HG02759 (cell line): ENCODE data around the gene SH3PXD2A.

Experiments used
- ATAC-seq: cut with Tn5 transposase; IDR thresholded peaks from one replicate; pipeline ENCODE4 v1.9.1; 2021; ENCODE audit warnings: mild to moderate bottlenecking, moderate library complexity; ENCODE audit not compliant: unreplicated experiment

SH3PXD2A gene

GRCh38 chr10:103692436-103692951, 162.9 kb downstream of the SH3PXD2A start:
- peak; percentile 57 for ATAC-seq

DNA sequence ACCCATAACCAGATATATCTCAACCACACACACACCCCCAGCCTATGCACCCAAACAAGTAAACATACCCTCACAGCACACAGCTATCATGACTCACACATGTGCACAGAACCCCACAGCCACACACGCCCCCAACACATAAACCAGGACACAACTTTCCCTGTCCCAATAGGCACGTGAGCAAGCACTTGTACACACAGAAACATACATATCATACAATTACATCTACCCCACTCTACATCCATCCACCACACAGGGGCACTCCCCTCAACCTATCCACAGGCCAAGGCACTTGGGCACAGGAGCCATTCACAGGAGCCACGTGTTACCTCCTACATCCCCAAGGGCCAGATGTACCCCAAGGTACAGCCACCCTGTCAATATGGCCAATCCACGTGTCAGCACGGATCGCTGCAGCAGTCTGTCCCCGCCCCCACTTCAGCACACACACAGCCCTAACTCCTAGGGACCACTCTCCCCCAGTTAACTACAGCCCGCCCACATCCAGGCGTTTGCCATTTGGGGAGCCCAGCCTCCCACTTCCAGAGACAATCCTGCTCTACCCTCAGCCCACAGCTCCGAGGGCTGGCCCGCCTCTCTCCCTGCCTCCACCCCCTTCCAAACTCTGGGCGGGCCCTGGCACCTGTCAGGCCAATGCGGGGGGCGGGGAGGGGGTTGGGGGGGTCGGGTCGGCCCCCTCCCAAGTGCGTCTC, 163.5 kb downstream of the SH3PXD2A start:
- peak; percentile 24 for ATAC-seq

GRCh38 chr10:103691267-103691666, 164.1 kb downstream of the SH3PXD2A start:
- no peak for ATAC-seq

GRCh38 chr10:103690281-103690680, 165.1 kb downstream of the SH3PXD2A start:
- ATAC-seq: no peak

DNA sequence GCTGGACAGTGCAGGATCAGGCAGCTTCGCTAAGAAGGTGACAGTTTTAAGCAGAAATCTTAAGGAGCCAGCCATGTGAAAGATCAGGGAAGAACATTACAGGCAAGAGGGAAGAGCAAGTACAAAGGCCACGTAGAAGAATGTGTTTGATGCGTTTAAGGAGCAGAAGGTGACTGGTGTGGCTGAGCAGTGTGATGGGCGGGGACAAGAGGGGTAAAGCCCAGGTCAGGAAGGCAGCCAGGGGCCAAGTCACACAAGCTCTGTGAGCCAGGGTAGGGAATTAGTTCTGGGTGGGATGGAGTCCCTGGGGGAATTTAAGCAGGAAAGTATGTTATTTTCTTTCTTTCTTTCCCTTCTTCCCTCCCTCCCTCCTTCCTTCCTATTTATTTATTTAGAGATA, 166.9 kb downstream of the SH3PXD2A start:
- no peak for ATAC-seq

- ATAC-seq: no peak
Measured at GRCh38 chr10:103687718-103688117, 167.7 kb downstream of the SH3PXD2A start.

DNA sequence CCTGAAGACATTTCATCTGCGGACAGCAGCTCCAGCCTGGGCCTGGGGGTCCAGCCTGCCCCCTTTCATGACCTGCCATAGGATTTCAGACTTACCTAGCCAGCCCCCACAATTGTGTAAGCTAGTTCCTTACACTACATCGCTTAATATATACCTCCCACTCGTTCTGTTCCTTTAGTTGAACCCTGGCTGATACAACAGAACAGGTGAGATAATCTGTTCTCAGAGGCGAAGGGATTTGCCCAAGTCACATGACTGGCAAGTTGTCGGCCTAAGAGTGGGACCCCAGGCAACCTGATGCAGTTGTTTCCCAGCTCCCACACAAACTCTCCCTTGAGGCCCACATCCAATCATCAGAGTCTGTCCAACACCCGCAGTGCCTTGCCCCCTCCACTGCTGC, 168.2 kb downstream of the SH3PXD2A start:
- ATAC-seq: no peak

DNA sequence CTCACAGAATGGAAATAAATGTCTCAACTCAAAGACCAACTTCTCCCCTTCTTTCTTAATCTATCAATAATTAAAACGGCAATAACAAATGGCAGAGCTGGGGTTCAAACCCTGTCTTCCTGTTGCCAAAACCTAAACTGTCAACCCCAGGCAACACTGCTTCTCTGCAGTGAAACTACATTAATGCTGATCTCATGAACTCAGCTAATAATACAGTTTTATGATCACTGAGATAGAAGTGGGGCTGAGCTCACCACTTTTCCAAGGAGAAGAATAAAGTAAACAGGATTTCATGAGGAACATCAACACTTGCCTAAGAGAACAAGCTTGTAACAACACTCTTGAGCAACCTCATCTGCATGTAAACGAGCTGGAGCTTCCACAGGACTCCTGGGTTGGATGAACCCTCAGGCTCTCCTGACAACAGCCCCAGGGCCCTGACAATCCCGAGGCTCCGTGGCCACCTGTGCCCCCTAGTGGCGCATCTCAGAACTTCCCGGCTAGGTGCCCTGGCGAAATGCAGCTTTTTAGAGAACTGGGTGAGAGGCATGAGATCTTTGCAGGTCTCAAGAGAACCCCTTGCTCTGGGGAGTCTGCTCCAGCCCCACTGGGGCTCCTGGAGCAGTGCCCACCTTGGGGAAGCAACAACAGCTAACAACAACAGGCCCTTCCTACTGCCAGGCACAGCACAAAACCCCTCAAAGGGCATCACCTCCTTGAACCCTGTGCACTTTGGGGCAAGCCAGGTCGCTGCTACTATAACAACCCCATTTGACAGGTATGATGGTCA, 169.3 kb downstream of the SH3PXD2A start:
- peak; percentile 84 for ATAC-seq

DNA sequence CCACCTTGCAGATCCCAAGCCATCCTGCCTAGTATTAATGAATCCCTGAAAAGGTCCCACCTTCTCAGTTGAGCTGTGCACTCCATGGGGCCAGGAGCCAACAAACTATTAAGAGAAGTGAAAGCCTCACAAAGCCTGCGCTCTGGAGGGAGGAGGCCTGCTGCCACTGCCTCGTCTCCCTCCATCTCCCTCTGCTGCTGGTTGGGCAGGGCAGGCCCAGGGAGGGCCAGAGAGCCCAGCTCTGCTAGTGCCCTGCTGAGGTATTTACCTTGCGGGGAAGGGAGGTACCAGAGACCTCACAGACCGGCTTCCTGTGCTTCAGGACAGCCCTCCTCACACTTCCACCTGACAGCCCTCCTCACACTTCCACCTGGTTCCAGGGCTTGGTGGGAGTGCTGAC, 171.5 kb downstream of the SH3PXD2A start:
- no peak for ATAC-seq

DNA sequence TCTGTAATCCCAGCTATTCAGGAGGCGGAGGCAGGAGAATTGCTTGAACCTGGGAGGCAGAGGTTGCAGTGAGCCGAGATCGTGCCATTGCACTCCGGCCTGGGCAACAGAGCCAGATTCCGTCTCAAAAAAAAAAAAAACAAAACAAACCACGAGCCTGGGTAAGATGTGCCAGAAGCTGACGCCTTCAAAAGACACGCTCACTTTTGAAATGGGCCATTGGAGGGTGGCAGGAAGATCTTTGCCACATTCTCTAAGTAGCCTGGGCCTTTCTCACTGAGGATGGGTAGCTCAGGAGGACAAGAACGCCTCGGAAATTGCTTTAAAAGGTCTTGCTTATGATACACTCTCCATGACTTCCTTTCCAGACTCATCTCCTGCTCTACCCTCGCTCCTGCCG, 172.7 kb downstream of the SH3PXD2A start:
- ATAC-seq: no peak

GRCh38 chr10:103681617-103682399, 173.6 kb downstream of the SH3PXD2A start:
- no peak for ATAC-seq

GRCh38 chr10:103680869-103681236, 174.5 kb downstream of the SH3PXD2A start:
- no peak for ATAC-seq

DNA sequence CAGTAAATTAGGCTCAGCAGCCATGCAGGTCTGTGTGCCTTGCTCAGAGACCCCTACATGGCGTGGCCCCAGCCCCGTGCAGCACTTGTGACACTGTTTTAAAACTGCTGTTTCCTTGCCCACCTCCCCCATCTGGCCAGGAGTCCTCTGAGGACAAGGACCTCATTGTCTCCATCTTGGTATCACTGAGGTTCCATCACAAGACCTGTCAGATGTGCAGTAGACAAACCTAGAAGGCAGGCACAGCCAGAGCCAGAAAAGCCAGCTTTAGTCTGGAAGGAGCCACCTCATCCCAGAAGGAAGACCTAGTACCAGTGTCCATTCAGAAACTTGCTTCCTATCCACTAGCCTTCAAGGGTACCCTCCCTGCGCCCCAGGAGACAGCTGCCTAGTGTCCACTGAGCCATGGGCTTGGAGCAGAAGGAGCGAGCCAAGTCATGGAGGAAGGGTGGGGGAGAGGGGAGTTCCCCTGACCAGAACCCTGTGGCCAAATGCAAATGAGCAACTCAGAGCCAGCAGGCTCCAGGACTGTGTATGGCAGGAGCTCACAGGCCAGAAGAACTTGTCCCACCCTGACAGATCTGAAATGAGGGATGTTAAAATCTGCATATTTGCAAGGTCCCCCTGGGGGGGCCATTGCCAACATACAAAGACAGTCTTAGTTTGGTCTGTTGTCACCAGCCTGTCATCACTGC, 176.1 kb downstream of the SH3PXD2A start:
- peak; percentile 79 for ATAC-seq

GRCh38 chr10:103678178-103678526, 177.2 kb downstream of the SH3PXD2A start:
- peak; percentile 86 for ATAC-seq

DNA sequence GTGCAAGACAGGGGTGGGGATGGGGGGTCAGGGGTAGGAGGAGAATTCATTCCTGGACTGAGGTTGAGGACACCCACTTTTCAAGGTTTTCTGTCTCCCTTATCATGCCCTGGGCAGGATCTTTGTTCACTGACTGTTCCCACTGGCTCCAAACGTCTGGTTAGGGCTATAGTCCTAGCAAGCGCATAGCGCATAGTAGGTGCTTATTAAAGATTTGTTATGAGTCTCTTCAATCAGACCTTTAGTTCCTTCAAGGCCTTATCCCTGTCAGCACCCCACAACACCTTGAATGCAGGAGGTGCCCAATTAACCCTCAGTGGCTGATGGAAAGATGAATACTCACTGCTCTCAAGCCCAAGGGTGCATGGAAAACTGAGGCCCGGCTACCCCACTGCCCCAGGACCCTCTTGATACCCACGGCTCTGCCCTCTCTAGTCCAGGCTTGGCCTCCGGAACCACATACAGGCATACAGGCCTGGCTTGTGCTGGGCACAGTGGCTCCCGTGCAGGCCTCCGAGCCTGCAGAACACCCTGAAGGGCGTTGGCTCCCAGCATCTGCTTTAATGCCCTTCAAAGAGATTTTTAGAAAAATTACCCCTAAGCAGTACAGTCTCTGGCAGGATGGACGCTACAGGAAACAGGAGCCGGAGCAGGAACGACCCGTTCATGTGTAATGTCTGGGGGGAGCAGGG, 177.7 kb downstream of the SH3PXD2A start:
- no peak for ATAC-seq

DNA sequence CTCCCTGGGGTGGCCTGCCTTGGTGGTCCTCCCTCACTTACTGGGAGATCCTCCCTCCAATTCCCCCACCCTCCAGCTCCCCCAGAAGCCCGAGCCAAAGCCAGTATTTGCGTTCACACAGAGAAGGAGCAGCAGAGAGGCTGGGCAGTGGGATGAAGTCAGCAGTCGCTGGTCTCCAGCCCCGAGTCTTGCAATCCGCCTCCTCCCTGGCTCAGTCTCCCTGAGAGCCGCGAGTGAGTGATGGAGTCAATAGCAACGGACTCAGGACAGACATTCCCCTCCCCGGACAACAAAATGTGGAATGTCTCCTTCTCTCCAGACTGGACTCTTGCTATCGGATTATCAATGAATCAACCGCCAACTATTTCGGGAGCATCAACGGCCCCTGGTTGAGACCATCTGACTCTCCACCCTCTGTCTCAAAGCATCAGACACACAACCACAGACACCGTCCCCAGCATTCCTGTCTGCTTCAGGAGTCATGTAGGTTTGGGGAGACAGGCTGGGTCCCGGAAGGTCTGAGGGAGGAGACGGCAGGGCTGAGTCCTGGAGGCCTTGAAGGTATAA, 178.4 kb downstream of the SH3PXD2A start:
- ATAC-seq: no peak

- ATAC-seq: no peak
Measured at GRCh38 chr10:103676058-103676785, 179.2 kb downstream of the SH3PXD2A start.

- ATAC-seq: no peak
Measured at GRCh38 chr10:103673606-103674005, 181.8 kb downstream of the SH3PXD2A start.

DNA sequence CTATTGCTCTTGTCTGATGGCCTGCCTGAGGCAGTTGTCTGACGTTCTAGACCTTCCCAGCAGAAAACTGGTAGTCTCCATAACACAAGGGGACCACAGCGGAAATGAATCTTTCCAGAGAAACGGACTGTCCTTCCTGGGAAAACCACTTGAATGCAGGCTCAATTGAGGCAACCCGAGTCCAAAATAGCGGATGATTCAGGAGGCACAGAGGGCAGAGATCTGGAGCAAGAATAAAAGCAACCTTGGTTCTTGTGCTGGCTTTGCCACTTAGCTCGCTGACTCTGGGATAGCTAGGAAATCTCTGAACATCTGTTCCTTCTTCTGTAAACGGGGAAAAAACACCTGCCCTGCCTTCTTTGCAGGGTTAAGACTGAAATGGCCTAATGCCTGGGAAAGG, 183.0 kb downstream of the SH3PXD2A start:
- ATAC-seq: no peak
